GM21390 (cell line): ENCODE measurements around the gene TMCO4.

Source experiments
- ATAC-seq: cut with Tn5 transposase; IDR thresholded peaks from one replicate; pipeline ENCODE4 v1.9.1; 2021; ENCODE audit not compliant: unreplicated experiment

Gene TMCO4

GRCh38 chr1:19776933-19777332, 22.8 kb downstream of the TMCO4 start:
- ATAC-seq, result no peak

GRCh38 chr1:19776287-19776686, 23.4 kb downstream of the TMCO4 start:
- ATAC-seq, result no peak

GRCh38 chr1:19775831-19776230, 23.9 kb downstream of the TMCO4 start:
- ATAC-seq, result no peak

- no peak for ATAC-seq
Observed at GRCh38 chr1:19775317-19775716, 24.4 kb downstream of the TMCO4 start.

GRCh38 chr1:19774180-19774785, 25.4 kb downstream of the TMCO4 start:
- no peak for ATAC-seq

- no peak for ATAC-seq
Observed at GRCh38 chr1:19773485-19773884, 26.2 kb downstream of the TMCO4 start.

GRCh38 chr1:19772053-19772452, 27.7 kb downstream of the TMCO4 start:
- ATAC-seq, result no peak

- ATAC-seq, result no peak
Observed at GRCh38 chr1:19771350-19771749, 28.4 kb downstream of the TMCO4 start.

GRCh38 chr1:19770436-19771190, 29.1 kb downstream of the TMCO4 start:
- ATAC-seq, result no peak

GRCh38 chr1:19769211-19769932, 30.3 kb downstream of the TMCO4 start:
- ATAC-seq, result no peak

- ATAC-seq, result no peak
Observed at GRCh38 chr1:19768353-19769210, 31.1 kb downstream of the TMCO4 start.

GRCh38 chr1:19765623-19766022, 34.1 kb downstream of the TMCO4 start:
- ATAC-seq, result no peak

GRCh38 chr1:19764848-19765247, 34.9 kb downstream of the TMCO4 start:
- ATAC-seq, result no peak

GRCh38 chr1:19762175-19762779, 37.4 kb downstream of the TMCO4 start:
- ATAC-seq, result no peak

- no peak for ATAC-seq
Observed at GRCh38 chr1:19759740-19760089, 40.0 kb downstream of the TMCO4 start.

GRCh38 chr1:19758227-19758830, 41.4 kb downstream of the TMCO4 start:
- no peak for ATAC-seq

GRCh38 chr1:19757641-19758040, 42.1 kb downstream of the TMCO4 start:
- ATAC-seq, result no peak

GRCh38 chr1:19756480-19756879, 43.2 kb downstream of the TMCO4 start:
- ATAC-seq, result no peak

- ATAC-seq, result no peak
Observed at GRCh38 chr1:19754482-19754881, 45.2 kb downstream of the TMCO4 start.

GRCh38 chr1:19752083-19752696, 47.5 kb downstream of the TMCO4 start:
- no peak for ATAC-seq
